GM13977 (cell line): ENCODE measurements around the gene MUC4.

Source experiments
- DNase-seq: peaks from one replicate; pipeline ENCODE4 v3.0.0; 2012; ENCODE audit warnings: low spot score
- CTCF ChIP-seq: IDR thresholded peaks from 2 replicates; pipeline ENCODE4 v1.5.1; 2012; ENCODE audit warnings: mild to moderate bottlenecking, control low read depth; ENCODE audit not compliant: insufficient read depth; ENCODE audit errors: extremely low read depth, missing control alignments
- in situ Hi-C: fragments of 300-500 bp; cut with MboI; formaldehyde crosslinking; loops from one replicate; pipeline ENCODE4 v1.12.0; 2022; ENCODE audit warnings: low sequenced_read_pairs, low pct_unique_long_range_greater_than_20kb, mixed read lengths, inconsistent platforms; ENCODE audit not compliant: unreplicated experiment

The MUC4 gene

GRCh38 chr3:195815169-195815771 lies 3.5 kb upstream of the MUC4 start:
- DNase-seq, result no peak
- TF ChIP-seq CTCF, result no peak
- in situ Hi-C loops, result no loop called here

DNA sequence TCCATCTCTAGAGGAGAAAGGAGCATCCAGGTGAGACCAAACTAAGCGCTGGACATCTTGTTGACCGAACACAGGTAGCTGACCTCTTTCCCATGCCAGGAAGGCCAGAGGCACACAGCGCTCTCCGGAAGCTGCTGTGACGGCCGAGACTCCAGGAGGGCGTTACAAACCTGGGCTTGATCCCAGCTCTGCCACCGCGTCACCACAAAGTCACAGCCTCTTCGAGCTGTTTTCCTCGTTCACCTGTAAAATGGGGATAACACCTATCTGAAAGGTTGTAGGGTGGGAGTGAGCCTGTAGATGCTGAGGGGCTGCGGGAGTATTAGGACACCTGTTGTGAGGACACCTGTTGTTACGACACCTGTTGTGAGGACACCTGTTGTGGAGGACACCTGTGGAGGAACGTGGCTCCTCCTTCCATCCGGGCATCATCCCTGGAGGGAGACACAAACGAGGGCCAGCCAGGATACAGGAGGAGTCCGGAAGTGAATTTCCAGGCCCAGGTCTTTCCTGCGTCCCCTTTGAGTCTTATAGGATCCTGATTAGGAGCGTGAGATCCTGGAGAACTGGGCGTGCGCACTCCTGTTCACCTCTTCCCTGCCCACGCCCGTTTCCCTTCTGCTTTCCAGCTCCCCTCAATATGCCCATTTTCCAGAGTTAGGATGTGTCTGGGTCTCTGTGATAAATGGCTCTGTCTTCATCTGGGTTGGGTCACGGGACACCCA lies 2.3 kb upstream of the MUC4 start:
- TF ChIP-seq CTCF, result no peak
- no peak for DNase-seq
- in situ Hi-C loops, result no loop called here

DNA sequence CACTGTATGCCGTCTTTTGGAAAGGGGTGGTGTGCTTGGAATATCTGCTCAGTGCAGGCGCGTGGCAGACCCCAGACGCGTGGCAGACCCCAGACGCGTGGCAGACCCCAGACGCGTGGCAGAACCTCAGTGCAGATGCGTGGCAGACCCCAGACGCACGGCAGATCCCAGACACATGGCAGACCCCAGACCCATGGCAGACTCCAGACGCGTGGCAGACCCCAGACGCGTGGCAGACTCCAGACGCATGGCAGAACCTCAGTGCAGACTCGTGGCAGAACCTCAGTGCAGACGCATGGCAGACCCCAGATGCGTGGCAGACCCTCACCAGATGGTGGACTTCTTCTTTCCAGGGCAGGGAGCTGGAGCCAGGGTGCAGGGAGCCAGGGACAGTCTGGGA lies 637 bp upstream of the MUC4 start:
- no peak for DNase-seq
- TF ChIP-seq CTCF, result no peak
- in situ Hi-C loops, result no loop called here

- no peak for TF ChIP-seq CTCF
- no peak for DNase-seq
- in situ Hi-C loops, result no loop called here
These were observed 1.3 kb downstream of the MUC4 start for GRCh38 chr3:195810455-195810845.

- in situ Hi-C loops, result no loop called here
- no peak for DNase-seq
- TF ChIP-seq CTCF, result no peak
These were observed 1.8 kb downstream of the MUC4 start for GRCh38 chr3:195809796-195810454.

DNA sequence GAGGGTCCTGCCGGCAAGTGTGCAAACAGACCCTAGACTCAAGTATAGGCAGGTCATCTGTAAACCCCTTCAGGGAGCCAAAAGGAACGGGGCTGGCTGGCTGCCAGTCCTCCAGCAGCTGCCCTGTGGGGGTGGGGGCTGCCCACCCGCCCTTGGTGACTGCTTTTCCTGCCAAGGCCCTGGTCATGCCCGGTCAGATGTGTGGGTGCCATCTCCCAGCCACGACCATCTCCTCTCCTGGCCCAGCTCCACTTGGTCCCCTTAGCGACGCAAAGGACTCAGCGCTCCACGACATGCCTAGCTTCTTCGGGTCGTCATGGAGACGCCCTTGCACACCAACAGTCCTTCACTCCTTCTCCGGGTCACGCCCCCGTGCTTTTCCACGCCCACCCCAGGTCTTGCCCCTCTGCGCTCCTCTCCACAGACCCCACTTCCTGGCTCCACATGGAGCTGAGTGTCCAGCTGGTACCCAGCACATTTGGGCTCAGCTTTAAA lies 2.4 kb downstream of the MUC4 start:
- DNase-seq, result no peak
- in situ Hi-C loops, result no loop called here
- TF ChIP-seq CTCF, result no peak
